ENCODE results near the gene DISP2.
A peak's percentile ranks its signal among the peaks of the same experiment; 100 is the strongest.

Gene DISP2

DNA sequence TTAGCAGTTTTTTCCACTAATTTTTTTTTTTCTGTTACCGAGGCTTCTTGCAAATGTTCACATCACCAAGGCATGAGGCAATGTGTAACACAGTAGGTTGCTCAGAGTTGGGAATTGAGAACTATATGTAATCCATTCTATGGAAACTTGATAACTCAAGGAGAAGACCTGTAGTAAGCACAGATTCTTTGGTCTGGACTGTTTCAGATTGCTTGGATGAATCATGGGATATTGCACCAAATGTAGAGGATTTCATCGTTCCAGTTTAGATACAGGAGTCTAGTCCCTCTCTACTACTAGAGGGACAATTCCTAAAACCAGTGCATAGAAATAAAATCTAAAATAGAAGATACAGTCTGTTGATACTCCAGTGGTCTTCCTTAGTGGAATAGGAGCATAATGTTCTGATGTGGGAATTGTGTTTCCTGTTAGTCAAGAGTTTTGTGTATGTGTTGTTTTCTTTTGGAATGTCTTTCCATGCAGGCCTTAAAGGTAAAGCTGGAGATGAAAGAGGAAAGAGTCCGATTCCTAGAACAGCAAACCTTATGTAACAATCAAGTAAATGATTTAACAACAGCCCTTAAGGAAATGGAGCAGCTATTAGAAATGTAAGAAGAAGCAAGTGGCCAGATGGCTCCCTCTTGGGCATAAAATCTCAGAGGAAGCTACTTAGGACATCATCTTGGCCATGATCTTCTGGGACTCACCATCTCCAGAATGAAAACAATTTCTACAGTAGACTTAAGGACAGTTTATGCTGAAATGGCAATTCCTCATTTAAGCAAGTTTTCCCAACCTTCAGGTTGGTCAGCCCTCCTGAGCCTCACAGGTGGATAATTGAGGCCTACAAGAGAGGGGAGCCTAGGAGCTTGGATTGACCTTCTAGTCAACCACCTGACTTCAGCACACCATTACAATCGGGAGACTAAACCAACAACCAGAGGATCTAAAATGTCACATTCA is 35.2 kb downstream of the DISP2 start:
- no peak overlapping the region for H3K4me3 ChIP-seq (ENCODE audit: low read depth, low read length)
- TF ChIP-seq, protein P1, sequence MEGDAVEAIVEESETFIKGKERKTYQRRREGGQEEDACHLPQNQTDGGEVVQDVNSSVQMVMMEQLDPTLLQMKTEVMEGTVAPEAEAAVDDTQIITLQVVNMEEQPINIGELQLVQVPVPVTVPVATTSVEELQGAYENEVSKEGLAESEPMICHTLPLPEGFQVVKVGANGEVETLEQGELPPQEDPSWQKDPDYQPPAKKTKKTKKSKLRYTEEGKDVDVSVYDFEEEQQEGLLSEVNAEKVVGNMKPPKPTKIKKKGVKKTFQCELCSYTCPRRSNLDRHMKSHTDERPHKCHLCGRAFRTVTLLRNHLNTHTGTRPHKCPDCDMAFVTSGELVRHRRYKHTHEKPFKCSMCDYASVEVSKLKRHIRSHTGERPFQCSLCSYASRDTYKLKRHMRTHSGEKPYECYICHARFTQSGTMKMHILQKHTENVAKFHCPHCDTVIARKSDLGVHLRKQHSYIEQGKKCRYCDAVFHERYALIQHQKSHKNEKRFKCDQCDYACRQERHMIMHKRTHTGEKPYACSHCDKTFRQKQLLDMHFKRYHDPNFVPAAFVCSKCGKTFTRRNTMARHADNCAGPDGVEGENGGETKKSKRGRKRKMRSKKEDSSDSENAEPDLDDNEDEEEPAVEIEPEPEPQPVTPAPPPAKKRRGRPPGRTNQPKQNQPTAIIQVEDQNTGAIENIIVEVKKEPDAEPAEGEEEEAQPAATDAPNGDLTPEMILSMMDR (IDR thresholded peaks at IDR 0.05; ENCODE audit: borderline replicate concordance, insufficient read depth, low read depth, low read length) = no peak

DNA sequence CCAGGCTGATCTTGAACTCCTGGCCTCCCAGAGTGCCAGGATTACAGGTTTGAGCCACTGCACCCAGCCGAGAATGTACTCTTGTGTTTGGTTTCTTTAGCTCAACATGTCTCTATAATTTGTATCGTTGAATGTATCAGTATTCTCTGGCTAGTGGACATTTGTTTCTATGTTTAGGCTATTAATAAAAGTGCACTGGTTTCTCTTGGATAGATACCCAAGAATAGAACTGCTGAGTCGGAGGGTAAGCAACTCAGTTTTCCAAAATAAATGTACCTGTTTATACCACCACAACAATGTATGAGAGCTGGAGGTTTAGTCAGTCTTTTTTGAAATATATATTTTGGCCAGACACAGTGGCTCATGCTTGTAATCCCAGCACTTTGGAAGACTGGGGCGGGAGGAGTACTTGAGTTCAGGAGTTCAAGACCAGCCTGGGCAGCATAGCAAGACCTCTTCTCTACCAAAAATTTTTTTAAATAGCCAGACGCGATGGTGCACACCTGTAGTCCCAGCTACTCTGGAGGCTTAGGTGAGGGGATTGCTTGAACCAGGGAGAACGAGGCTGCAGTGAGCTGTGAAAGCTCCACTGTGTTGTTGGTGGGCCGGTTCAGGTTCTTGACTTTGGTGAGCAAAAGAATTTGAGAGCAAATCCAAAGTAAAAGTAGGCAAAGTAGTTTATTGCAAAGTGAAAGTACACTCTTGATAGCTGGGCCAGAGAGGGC is 39.8 kb downstream of the DISP2 start:
- TF ChIP-seq, protein P1 (IDR thresholded peaks at IDR 0.05; ENCODE audit: borderline replicate concordance, insufficient read depth, low read depth, low read length) = no peak
- no peak overlapping the region for H3K4me3 ChIP-seq (ENCODE audit: low read depth, low read length)

DNA sequence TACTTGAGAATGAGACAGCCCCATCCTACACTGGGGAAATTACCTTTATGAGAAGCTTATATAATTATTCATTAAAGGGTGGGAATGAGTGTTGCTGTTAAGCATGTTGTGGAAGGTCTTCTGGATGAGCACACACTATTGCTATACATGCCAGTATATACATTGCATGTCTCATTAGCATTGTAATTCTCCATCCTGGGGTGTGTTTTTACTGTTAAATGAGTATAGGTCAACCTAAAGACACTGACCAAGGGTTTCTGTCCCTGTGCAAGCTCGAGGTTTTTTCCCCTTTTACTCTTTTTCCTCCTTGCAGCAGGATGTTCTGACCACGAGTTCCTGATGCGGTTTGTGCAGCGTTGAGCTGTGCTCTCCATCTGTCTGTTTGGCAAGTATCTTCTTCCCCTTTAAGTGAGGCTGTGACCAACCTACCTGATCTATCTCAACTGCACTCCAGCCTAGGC is 40.4 kb downstream of the DISP2 start:
- no peak overlapping the region for H3K4me3 ChIP-seq (ENCODE audit: low read depth, low read length)

DNA sequence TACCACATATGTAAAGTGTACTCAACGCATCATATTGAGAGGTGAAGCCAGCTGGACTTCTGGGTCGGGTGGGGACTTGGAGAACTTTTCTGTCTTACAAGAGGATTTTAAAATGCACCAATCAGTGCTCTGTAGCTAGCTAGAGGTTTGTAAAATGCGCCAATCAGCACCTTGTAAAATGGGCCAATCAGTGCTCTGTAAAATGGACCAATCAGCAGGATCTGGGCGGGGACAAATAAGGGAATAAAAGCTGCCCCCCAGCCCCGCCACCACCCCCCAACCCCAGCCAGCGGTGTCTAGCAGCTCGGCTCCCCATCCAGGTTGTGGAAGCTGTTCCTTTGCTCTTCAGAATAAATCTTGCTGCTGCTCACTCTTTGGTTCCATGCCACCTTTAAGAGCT is 41.4 kb downstream of the DISP2 start:
- no peak overlapping the region for H3K4me3 ChIP-seq (ENCODE audit: low read depth, low read length)
- TF ChIP-seq, protein P1 (IDR thresholded peaks at IDR 0.05; ENCODE audit: borderline replicate concordance, insufficient read depth, low read depth, low read length) = no peak

More for the DNA sequence above, 40.4 kb downstream of the DISP2 start:
- TF ChIP-seq, protein P1 (IDR thresholded peaks at IDR 0.05; ENCODE audit: borderline replicate concordance, insufficient read depth, low read depth, low read length) = no peak

DNA sequence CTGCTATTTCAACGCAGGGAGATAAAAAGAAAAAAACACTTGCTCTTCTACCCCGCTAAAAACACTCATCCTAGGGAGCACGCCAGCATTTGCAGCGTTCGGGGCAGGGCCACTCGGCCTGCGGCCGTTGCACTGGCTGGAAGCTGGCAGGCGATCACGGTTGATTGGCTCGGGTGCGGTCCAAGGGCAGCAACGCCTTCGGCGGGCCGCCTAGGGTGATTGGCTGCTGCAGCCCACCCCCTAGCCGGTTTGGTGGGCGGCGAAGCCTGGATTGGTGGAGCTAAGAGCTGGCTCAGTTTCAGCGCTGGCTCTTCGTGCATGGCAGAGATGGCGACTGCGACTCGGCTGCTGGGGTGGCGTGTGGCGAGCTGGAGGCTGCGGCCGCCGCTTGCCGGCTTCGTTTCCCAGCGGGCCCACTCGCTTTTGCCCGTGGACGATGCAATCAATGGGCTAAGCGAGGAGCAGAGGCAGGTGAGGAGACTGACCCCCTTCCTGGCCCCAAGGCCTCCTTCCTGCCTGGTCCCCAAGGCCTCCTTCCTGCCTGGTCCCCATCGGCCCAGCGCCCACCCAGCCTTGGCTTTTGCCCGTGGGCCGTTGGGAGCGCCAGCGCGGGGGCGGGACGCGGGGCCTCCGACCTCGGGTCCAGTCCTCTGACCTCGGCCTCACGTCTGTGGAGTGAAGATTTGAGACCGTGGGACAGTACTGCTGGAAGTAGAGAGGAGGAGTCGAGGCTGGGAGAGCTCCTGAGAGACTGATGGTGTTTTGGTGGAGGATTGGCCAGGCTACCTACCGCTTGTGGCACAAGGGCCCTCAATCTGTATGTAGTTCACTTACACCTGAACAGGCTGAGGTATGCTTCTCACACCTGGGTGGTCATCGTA is 47.7 kb downstream of the DISP2 start, which contains the start of gene IVD:
Gene IVD, plus strand, starts transcription at position 295 of the 881 bp plus-strand sequence. Its CDS starts 33 bp downstream, at position 328.
- TF ChIP-seq, protein P1 (IDR thresholded peaks at IDR 0.05; ENCODE audit: borderline replicate concordance, insufficient read depth, low read depth, low read length) = no peak
- peak within 1 kb of the TSS; percentile 95 for H3K4me3 ChIP-seq (ENCODE audit: low read depth, low read length)

DNA sequence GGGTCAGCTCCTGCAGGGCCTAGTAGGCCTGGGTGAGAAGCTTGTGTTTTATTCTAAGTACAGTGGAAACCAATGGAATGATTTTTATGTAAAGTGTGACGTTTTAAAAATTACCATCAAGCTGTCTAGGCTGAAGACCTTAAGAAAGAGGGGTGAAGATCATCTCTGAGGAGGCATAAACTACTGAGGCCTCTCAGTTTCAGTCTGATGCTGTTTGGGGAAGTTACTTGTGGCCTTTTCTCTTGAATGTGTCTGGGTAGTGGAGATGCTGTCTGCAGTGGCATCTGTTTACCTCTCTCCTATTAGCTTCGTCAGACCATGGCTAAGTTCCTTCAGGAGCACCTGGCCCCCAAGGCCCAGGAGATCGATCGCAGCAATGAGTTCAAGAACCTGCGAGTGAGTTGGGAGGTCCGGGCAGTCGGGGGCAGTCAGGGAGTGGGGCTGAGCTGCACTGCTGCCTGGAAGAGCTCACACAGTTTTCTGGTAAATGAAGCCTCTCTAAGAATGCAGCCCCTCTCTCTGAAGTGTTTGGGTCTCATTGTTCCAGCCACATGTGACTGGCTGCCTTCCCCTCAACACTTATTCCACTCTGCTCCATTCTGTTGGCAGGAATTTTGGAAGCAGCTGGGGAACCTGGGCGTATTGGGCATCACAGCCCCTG is 49.4 kb downstream of the DISP2 start:
- TF ChIP-seq, protein P1 (IDR thresholded peaks at IDR 0.05; ENCODE audit: borderline replicate concordance, insufficient read depth, low read depth, low read length) = no peak
- H3K4me3 ChIP-seq (ENCODE audit: low read depth, low read length) = peak overlapping the region; percentile 12
